ENCODE data around the gene B3GNT2.
"Not testable (repeated sequence)": the region's sequence is repeated elsewhere in the genome, so short reads cannot be mapped to it uniquely, and the experiment has no call there.

The B3GNT2 gene

DNA sequence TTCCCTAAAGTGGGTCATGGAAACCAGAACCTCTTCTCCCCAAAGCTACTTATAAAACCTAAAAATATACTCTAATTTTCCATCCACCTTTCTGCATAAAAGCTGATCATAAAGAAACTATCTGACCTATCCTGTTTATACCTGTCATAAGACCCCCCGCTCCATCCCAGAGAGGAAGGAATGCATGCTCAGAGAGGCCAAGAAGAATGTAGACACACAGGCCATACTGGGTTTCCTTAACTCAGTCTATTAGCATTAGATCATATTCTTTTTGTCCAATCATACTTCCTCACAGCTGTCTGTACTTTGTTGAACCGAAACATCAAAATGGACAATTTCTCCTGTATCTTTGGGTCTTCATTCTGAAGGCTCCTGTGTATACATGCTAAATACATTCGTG is 52.3 kb downstream of the B3GNT2 start:
- DNase-seq, result no peak

DNA sequence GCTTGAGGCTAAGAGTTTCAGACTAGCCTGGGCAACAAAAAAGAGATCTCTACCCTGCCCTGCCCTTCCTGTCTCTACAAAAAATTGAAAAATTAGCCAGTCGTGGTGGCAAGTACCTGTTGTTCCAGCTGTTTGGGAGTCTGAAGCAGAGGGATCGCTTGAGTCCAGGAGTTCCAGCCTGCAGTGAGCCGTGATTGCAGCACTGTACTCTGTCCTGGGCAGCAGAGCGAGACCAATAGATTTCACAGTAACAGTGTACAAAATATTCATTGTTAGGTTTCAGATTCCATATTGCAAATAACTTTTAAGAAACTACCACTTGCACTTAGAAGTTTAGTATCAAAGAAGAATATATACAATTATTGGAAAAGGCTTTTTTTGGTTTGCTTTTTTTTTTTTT is 54.3 kb downstream of the B3GNT2 start:
- no peak for DNase-seq

DNA sequence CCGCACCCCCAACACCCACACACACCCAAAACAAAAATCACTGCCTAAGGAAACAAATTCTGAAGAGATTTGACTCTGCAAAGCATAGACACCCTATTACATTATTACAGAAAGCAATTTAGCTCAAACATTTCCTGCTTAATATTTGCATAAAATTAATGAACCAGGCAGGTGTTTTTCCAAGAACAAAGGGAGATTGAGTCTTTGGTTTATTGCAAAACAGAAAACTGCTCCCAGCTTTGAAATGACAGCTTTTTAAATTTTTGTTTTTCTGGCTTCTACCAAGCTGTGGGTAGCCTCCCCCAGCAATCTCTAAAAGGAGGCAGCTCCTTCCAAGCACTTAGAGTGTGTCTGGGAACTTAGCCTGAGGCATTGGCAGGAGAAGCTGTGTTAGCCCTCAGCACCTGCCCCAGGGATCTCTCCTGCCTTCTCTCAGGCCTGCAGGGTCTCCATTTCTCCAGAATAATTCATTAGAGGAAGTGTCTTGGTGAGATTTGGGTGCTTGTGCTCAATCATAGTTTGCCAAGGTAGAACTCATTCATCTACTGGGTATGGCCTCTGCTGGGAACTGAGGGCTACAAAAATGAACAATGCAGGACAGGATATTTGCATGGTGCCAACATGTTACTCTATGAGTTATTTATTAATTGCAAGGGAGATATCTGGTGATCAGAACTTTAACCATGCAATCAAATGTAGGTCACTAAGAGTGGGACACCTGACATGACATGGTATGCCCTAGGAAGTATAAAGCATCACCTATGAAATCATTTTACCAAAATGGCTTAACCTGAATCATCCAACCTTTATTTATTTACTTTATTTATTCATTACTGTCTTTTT is 58.7 kb downstream of the B3GNT2 start:
- DNase-seq, result no peak

DNA sequence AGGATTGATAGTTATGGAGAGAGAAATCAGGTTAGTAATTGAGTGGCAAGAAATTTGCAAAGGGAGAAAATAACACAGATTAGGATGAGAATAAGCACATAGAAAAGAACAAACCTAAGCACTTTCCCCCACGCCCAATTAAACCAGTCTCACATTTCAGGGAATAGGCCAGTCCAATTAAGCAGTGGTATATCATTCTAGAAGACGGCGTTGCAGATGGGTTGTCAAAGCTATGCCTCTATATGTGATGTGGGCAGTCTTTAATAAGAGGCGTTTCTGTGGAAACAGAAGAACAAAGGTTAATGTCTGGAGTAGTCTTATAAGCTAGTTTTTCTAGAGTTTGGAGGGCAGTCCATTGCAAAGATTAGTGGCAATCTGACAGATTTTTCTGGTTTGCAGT is 61.6 kb downstream of the B3GNT2 start:
- DNase-seq, result no peak

DNA sequence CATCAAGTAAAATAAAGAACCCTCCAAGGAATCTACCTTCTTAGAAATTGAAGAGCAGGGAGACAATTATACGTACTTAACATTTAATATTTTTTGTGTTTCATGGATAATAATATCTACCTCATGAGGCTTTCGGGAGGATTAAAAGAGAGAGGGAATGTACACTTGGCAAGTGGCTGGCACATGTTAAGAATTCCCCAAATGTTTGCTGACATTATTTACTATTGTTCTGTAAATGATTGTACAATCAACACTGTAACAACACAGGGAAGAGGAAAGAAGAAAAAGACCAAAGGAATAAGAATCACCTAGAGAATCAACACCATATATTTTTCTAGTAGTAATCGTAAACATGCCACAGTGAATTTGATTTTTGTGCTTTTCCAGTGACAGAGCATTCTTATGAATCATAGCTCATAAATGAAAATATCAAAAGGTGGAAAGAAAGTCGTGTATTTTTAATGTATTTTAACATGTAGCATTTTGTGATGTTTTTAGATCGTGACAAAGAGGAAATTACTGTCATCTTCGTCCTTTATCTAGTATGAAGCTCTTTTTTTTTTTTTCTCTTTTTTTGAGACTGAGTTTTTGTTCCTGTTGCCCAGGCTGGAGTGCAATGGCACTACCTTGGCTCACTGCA is 67.3 kb downstream of the B3GNT2 start:
- DNase-seq, result no peak

DNA sequence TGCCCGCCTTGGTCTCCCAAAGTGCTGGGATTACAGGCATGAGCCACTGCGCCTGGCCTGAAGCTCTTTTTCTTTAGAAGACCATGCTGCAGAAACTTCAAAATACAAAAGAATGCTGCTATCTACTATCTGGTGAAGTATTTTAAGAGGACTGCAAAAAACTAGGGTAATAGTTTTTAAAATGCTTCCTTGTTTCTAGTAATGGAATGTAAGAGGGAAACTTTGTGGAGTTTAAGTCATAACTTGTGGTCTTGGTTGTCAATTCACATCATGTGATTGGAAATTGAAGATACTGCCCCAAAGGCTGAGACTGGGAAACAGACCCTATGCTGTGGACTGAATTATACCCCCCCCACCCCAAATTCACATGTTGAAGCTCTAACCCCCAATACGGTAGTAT is 68.3 kb downstream of the B3GNT2 start:
- no peak for DNase-seq

DNA sequence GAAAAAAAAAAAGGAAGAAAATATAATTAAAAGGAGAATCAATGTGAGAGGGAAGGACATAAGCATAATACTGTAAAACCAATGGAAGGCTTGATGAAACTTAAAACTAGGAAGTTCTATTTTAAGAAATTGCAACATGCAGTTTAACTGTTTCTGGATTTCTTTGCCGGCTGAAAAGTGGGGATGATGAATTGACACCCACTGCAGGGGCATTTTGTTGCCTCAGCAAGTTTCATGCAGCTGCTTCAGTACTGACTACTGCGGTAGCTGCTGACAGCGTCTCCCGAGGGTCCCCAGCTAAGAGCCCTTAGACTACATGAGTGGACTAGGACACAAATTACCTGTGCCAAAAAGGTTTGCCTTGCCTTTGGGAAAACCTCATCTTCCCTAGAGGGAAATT is 69.2 kb downstream of the B3GNT2 start:
- DNase-seq, result no peak

DNA sequence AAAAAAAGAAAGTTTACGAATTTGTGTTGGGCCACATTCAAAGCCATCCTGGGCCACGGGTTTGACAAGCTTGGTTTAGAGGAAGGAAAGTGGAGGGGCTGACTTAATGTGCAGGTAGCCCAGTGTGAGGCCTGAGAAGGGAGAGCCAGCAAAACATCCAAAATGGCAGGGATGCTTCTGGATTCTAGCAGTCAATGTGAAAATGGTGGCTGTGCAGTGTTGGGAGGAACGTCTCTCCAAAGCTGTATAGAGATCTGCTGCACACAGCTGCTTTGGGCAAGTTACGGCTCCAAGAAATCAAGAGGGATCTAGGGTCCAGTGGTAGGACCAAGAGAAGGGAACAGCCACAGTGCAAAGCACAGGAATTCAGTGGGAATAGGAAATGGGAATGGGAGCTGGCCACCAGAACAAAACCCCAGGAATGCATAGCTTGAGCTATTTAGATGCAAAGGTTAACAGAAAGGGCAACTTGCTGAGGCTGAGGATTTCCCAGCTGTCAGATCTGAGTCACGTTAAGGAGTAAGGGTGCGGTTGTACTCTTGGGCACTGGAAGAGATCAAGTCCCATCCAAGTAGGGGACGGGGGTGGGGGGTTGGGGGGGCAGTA is 70.6 kb downstream of the B3GNT2 start:
- DNase-seq, result no peak

DNA sequence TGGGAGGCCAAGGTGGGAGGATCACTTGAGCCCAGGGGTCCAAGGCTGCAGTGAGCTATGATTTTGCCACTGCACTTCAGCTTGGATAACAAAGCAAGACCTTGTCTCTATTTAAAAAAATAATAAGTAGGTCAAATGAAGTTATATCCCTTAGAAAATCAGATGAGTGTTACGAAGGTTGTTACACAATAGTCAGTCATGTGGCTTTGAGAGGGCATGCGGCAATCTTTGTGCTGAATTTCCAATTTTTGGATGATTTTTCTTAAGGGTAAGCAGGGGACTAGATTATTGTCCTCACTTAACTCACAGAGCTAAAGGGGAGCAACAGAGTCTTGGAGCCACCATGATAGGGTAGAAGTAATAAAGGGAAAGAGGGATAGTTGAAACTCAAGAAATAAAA is 71.8 kb downstream of the B3GNT2 start:
- DNase-seq, result no peak

DNA sequence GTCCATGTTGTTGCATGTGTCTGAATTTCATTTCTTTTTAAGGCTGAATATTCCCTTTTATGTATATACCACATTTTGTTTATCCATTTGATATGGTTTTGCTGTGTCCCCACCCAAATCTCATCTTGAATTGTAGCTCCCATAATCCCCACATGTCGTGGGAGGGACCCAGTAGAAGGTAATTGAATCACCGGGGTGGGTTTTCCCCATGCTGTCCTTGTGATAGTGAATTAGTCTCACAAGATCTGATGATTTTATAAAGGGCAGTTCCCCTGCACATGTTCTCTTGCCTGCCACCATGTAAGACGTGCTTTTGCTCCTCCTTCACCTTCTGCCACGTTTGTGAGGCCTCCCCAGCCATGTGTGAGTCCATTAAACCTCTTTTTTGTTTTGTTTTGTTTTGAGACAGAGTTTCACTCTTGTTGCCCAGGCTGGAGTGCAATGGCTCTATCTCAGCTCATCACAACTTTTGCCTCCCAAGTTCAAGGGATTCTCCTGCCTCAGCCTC is 72.8 kb downstream of the B3GNT2 start:
- DNase-seq, result not testable (repeated sequence)

DNA sequence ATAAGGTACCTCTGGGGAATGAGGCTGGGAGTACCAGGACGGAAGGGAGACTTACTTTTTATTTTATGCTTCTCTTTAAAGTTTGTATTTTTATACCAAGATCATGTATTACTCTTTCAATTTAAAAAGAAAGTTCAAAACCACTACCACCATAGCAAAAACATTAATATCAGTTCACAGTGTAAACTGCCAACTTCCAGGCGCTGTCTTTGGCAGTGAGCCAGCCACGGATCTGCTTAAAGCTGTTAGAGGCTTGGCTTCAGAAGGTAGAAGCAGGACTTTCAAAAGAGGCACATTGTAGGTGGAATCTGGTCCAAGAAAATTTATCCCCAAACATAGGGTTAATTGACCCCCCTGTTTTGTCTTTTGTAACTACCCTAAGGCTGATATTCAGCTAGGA is 74.8 kb downstream of the B3GNT2 start:
- no peak for DNase-seq

All from activated gamma-delta T cell treated with Interleukin-2 at 50 U/mL for 16 hours (primary cell).